Measurements from ENCODE around the gene TROAP. TPM values are rescaled to one million over a fixed set of nuclear protein-coding genes. Genes with fewer than 3 reads are reported as not detected.

Gene TROAP
- total RNA-seq, 1 donor from 2014 or later = 4.8 TPM

GRCh38 chr12:49342914-49343731, 20.1 kb downstream of the TROAP start:
- TF ChIP-seq, protein P1, sequence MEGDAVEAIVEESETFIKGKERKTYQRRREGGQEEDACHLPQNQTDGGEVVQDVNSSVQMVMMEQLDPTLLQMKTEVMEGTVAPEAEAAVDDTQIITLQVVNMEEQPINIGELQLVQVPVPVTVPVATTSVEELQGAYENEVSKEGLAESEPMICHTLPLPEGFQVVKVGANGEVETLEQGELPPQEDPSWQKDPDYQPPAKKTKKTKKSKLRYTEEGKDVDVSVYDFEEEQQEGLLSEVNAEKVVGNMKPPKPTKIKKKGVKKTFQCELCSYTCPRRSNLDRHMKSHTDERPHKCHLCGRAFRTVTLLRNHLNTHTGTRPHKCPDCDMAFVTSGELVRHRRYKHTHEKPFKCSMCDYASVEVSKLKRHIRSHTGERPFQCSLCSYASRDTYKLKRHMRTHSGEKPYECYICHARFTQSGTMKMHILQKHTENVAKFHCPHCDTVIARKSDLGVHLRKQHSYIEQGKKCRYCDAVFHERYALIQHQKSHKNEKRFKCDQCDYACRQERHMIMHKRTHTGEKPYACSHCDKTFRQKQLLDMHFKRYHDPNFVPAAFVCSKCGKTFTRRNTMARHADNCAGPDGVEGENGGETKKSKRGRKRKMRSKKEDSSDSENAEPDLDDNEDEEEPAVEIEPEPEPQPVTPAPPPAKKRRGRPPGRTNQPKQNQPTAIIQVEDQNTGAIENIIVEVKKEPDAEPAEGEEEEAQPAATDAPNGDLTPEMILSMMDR (IDR thresholded peaks at IDR 0.05; ENCODE audit: insufficient read depth, low read length, poor library complexity, severe bottlenecking) = no peak
- no peak for DNase-seq (ENCODE audit: low read depth)

DNA sequence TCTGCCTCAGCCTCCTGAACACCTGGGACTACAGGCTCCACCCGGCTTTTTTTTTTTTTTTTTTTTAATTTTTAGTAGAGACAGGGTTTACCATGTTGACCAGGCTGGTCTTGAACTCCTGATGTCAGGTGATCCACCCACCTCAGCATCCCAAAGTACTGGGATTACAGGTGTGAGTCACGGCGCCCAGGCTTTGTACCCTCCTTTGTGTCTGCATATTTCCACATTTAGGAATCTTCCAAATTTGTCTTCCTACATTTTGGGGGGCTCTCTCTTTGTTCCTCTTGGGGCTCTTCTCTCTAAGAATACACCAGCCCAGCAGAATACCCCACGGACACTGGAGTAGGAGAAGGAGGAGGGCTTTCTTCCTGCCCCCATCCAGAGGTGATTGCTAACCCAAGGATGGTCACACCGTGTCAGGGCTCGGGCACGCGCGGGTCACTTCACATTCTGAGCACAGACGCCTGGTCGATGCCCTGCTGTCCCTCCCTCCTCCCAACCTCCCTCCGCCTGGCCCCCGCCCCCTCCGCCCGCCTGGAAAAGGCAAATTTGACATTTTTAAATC, 21.5 kb downstream of the TROAP start:
- Histone ChIP-seq H3K36me3 (ENCODE audit: control insufficient read depth, insufficient read depth, low read length) (no peaks in the 10 kb centered on the region), H3K27me3 (ENCODE audit: control insufficient read depth, insufficient read depth, low read length) (peaks cover 65% of the 10 kb centered on the region), H3K4me3 (ENCODE audit: low read depth, low read length) (no peak overlapping the region)
- TF ChIP-seq, protein P1 (IDR thresholded peaks at IDR 0.05; ENCODE audit: insufficient read depth, low read length, poor library complexity, severe bottlenecking) = no peak
- DNase-seq (ENCODE audit: low read depth) = no peak

More at GRCh38 chr12:49342914-49343731, 20.1 kb downstream of the TROAP start:
- no peak overlapping the region for H3K4me3 ChIP-seq (ENCODE audit: low read depth, low read length)
- peaks cover 80% of the 10 kb centered on the region for H3K27me3 ChIP-seq (ENCODE audit: control insufficient read depth, insufficient read depth, low read length)
- no peaks in the 10 kb centered on the region for H3K36me3 ChIP-seq (ENCODE audit: control insufficient read depth, insufficient read depth, low read length)

DNA sequence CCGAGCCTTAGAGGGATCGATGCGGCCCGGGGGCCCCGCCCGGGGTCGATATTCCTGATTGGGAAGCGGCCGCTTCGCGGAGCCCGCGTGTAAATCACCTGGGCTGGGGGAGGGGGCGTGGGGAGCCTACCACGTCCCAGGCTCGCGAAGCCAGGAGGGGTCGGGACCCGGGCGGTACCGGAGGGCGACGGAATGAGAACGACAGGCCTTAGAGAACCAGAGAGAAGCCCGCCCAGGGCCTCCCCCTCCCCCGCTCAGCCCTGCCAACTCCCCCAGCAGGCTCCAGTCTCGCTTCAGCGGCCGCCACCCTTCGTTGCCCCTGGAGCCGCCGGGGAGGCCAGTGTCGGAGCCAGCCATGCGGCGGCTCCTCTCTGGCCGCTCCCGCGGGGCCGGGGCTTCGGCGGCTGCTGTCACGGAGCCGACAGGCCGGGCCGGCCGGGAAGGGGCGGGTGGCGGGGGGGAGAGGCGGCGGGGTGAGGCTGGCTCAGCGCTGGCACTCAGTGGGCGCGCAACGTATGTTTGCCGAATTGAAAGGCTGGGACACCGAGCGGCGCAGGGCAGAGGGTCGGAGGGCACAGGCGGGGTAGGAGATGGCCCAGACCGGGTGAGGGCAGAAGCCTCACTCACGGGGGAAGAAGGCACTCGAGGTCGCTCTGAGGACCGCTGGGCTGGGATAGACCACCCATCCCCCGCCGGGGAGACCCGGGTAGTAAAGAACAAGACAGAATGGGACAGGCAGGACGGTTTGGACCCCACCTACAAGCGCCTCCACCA, 22.2 kb downstream of the TROAP start:
- TF ChIP-seq, protein P1 (IDR thresholded peaks at IDR 0.05; ENCODE audit: insufficient read depth, low read length, poor library complexity, severe bottlenecking) = no peak
- H3K27me3 ChIP-seq (ENCODE audit: control insufficient read depth, insufficient read depth, low read length) = peaks cover 60% of the 10 kb centered on the region
- no peak for DNase-seq (ENCODE audit: low read depth)
- no peaks in the 10 kb centered on the region for H3K36me3 ChIP-seq (ENCODE audit: control insufficient read depth, insufficient read depth, low read length)
- peak overlapping the region; percentile 19 for H3K4me3 ChIP-seq (ENCODE audit: low read depth, low read length)

GRCh38 chr12:49345825-49346658, 23.0 kb downstream of the TROAP start:
- peaks cover 53% of the 10 kb centered on the region for H3K27me3 ChIP-seq (ENCODE audit: control insufficient read depth, insufficient read depth, low read length)
- no peak for DNase-seq (ENCODE audit: low read depth)
- TF ChIP-seq, protein P1 (IDR thresholded peaks at IDR 0.05; ENCODE audit: insufficient read depth, low read length, poor library complexity, severe bottlenecking) = no peak
- peak overlapping the region; percentile 2 for H3K4me3 ChIP-seq (ENCODE audit: low read depth, low read length)
- H3K36me3 ChIP-seq (ENCODE audit: control insufficient read depth, insufficient read depth, low read length) = no peaks in the 10 kb centered on the region

DNA sequence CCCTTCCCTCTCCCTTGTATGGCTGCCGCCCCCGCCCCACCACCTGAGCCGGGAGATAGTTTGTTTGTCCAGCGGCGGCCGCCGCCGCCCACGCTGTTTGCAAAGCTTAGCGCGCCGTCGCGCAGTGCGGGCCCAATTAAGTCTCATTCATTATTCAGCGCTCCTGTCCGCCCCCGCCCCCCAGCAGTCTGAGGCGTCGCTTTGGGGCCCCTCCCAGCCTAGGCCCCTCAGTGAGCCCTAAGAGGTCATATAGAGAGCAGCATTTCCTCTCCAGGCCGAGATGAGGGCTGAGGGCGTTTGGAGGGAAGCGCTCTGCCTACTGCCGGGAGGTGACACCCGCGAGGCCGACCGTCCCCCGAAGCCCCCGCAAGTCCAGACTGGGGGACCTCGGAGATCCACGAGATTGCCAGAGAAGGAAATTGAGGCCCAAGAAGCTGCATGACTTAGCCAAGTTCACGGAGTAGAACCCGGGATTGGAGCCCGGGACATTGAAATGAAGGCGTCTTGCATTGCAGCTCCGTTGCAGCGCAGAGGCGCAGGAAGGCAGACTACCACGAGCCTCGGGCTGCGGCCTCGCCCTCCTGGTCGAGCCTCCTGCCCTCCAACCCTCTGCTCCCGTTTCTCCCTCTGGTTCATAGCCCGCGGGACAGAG, 23.7 kb downstream of the TROAP start, which contains the start of gene DNAJC22:
Gene DNAJC22, plus strand, starts transcription at position 230 of the 652 bp plus-strand sequence. CDS start 1,985 bp downstream, outside the sequence.
- Histone ChIP-seq H3K27me3 (ENCODE audit: control insufficient read depth, insufficient read depth, low read length) (peaks cover 45% of the 10 kb centered on the region), H3K4me3 (ENCODE audit: low read depth, low read length) (peak within 1 kb of the TSS; percentile 2), H3K36me3 (ENCODE audit: control insufficient read depth, insufficient read depth, low read length) (no peaks in the 10 kb centered on the region)
- TF ChIP-seq, protein P1 (IDR thresholded peaks at IDR 0.05; ENCODE audit: insufficient read depth, low read length, poor library complexity, severe bottlenecking) = peak; percentile 3
- DNase-seq (ENCODE audit: low read depth) = no peak

Data from kidney epithelial cell (primary cell).